MM.1S (cell line): ENCODE measurements around the gene NBEAL2.

Source experiments
- DNase-seq: peaks from one replicate; pipeline ENCODE4 v3.0.0-alpha.2; 2015
- H2AFZ ChIP-seq: fragments of 300-600 bp; sonication (generic); 2 replicates; pipeline ENCODE4 v1.6.0; 2016; ENCODE audit warnings: antibody characterized with exemption, low read length
- H3F3A ChIP-seq: fragments of 300-600 bp; sonication (generic); 2 replicates; pipeline ENCODE4 v1.6.1; 2016; ENCODE audit warnings: mild to moderate bottlenecking, antibody characterized with exemption, low read length, moderate library complexity, mixed read lengths; ENCODE audit not compliant: insufficient read depth
- H3K27ac ChIP-seq: fragments of 300-600 bp; sonication (generic); 2 replicates; pipeline ENCODE4 v1.5.1; 2016; ENCODE audit warnings: mild to moderate bottlenecking, low read length
- H3K27me3 ChIP-seq: fragments of 300-600 bp; sonication (generic); replicated peaks from 2 replicates; pipeline ENCODE4 v1.6.0; 2016; ENCODE audit warnings: low read length; ENCODE audit not compliant: insufficient read depth
- H3K36me3 ChIP-seq: fragments of 300-600 bp; sonication (generic); replicated peaks from 2 replicates; pipeline ENCODE4 v1.6.1; 2016; ENCODE audit warnings: mild to moderate bottlenecking, low read length, mixed read lengths; ENCODE audit not compliant: insufficient read depth
- H3K4me1 ChIP-seq: fragments of 300-600 bp; sonication (generic); 2 replicates; pipeline ENCODE4 v1.6.1; 2016; ENCODE audit warnings: low read length, mixed read lengths
- H3K4me2 ChIP-seq: fragments of 300-600 bp; sonication (generic); 2 replicates; pipeline ENCODE4 v1.6.0; 2016; ENCODE audit warnings: low read depth, low read length
- H3K4me3 ChIP-seq: fragments of 300-600 bp; sonication (generic); 2 replicates; pipeline ENCODE4 v1.5.1; 2016; ENCODE audit warnings: low read length, mixed read lengths
- H3K79me2 ChIP-seq: fragments of 300-600 bp; sonication (generic); 2 replicates; pipeline ENCODE4 v1.6.1; 2016; ENCODE audit warnings: mixed run types, low read length, mixed read lengths
- H3K9ac ChIP-seq: fragments of 300-600 bp; sonication (generic); 2 replicates; pipeline ENCODE4 v1.6.1; 2016; ENCODE audit warnings: low read length, mixed read lengths
- H3K9me2 ChIP-seq: fragments of 300-600 bp; sonication (generic); replicated peaks from 2 replicates; pipeline ENCODE4 v1.6.1; 2016; ENCODE audit warnings: mild to moderate bottlenecking, low read length, mixed read lengths; ENCODE audit not compliant: insufficient read depth
- H3K9me3 ChIP-seq: fragments of 300-600 bp; sonication (generic); replicated peaks from 2 replicates; pipeline ENCODE4 v1.6.1; 2016; ENCODE audit warnings: mild to moderate bottlenecking, low read length, mixed read lengths; ENCODE audit not compliant: insufficient read depth
- H4K20me1 ChIP-seq: fragments of 300-600 bp; sonication (generic); 2 replicates; pipeline ENCODE4 v1.6.1; 2016; ENCODE audit warnings: mild to moderate bottlenecking, low read length, moderate library complexity, mixed read lengths; ENCODE audit not compliant: insufficient read depth
- CTCF ChIP-seq: fragments of 300-600 bp; sonication (generic); IDR thresholded peaks from 2 replicates; pipeline ENCODE4 v1.5.1; 2016; ENCODE audit warnings: antibody characterized with exemption, low read length, mixed read lengths
- EZH2 ChIP-seq: fragments of 300-600 bp; sonication (generic); optimal IDR thresholded peaks from 2 replicates; pipeline ENCODE3; 2017; ENCODE audit warnings: low read depth, mild to moderate bottlenecking, antibody characterized with exemption, low read length, mixed read lengths
- EZH2phosphoT487 ChIP-seq: fragments of 300-600 bp; sonication (generic); IDR thresholded peaks from 2 replicates; pipeline ENCODE4 v1.6.1; 2018; ENCODE audit warnings: antibody characterized with exemption, low read length

The NBEAL2 gene

GRCh38 chr3:46986055-46986730 lies 6.7 kb downstream of the NBEAL2 start:
- Histone ChIP-seq H3K27ac (peak overlapping the region; percentile 76; the same call in 1 of the 2 replicates), H3F3A (peaks cover 12% of the 10 kb centered on the region), H3K4me2 (no peak overlapping the region), H3K36me3 (no peaks in the 10 kb centered on the region), H3K79me2 (peaks cover 85% of the 10 kb centered on the region), H3K4me3 (no peak overlapping the region), H3K9me3 (no peaks in the 10 kb centered on the region), H4K20me1 (no peaks in the 10 kb centered on the region), H3K9me2 (no peaks in the 10 kb centered on the region), H3K27me3 (no peaks in the 10 kb centered on the region), H3K9ac (no peak overlapping the region), H2AFZ (no peak overlapping the region), H3K4me1 (peaks cover 37% of the 10 kb centered on the region)
- no peak for TF ChIP-seq EZH2
- TF ChIP-seq CTCF: no peak
- no peak for DNase-seq

- Histone ChIP-seq H3K9ac (no peak overlapping the region; the same call in 1 of the 2 replicates), H3K4me1 (peaks cover 37% of the 10 kb centered on the region), H3K4me2 (peak overlapping the region; percentile 73; the same call in 1 of the 2 replicates), H3K9me3 (no peaks in the 10 kb centered on the region), H3K9me2 (no peaks in the 10 kb centered on the region), H3K79me2 (peaks cover 79% of the 10 kb centered on the region), H4K20me1 (no peaks in the 10 kb centered on the region), H3K27ac (peak overlapping the region; percentile 76; the same call in 1 of the 2 replicates), H3K27me3 (no peaks in the 10 kb centered on the region), H3F3A (peaks cover 12% of the 10 kb centered on the region), H3K36me3 (no peaks in the 10 kb centered on the region), H2AFZ (no peak overlapping the region), H3K4me3 (peak overlapping the region; percentile 66; the same call in 1 of the 2 replicates)
- DNase-seq: no peak
- TF ChIP-seq CTCF (no peak), EZH2 (no peak), EZH2phosphoT487 (no peak)
Measured at GRCh38 chr3:46986782-46987310, 7.4 kb downstream of the NBEAL2 start.

- Histone ChIP-seq H3K9ac (no peak overlapping the region; the same call in 1 of the 2 replicates), H4K20me1 (no peaks in the 10 kb centered on the region), H3K4me1 (peaks cover 37% of the 10 kb centered on the region), H3K4me2 (peak overlapping the region; percentile 73; the same call in 1 of the 2 replicates), H3K36me3 (no peaks in the 10 kb centered on the region), H3K9me3 (no peaks in the 10 kb centered on the region), H3K4me3 (peak overlapping the region; percentile 66), H3F3A (peaks cover 12% of the 10 kb centered on the region), H3K27ac (peak overlapping the region; percentile 76; the same call in 1 of the 2 replicates), H3K9me2 (no peaks in the 10 kb centered on the region), H3K79me2 (peaks cover 74% of the 10 kb centered on the region), H3K27me3 (no peaks in the 10 kb centered on the region), H2AFZ (peak overlapping the region; percentile 76)
- DNase-seq: peak; percentile 33
- TF ChIP-seq EZH2phosphoT487 (no peak), CTCF (no peak), EZH2 (no peak)
Measured at GRCh38 chr3:46987319-46987742, 7.9 kb downstream of the NBEAL2 start.
